Spleen (tissue), 7 donors: Measurements from ENCODE around the gene SNX22.

ENCODE experiments used
- CTCF ChIP-seq, 11 experiments: fragments of 200-600 bp in 7 of 11; fragments of 450-650 bp in 4 of 11; sonication (generic) in 4 of 11; IDR thresholded peaks in 8 of 11; conservative IDR thresholded peaks in 3 of 11; 1 replicate in 7 of 11; 2 replicates in 4 of 11; pipeline versions ENCODE4 v1.4.0 to v1.8.0; 2016 to 2021; ENCODE audit warnings: antibody characterized with exemption in 11 of 11, inconsistent platforms in 4 of 11, mild to moderate bottlenecking in 1 of 11
- POLR2A ChIP-seq, 3 donors: fragments of 450-650 bp; IDR thresholded peaks; one replicate each; pipeline ENCODE4 v1.5.1; 2017; ENCODE audit warnings: antibody characterized with exemption in 3 of 3, mild to moderate bottlenecking in 1 of 3
- POLR2AphosphoS5 ChIP-seq, 3 donors: sonication (generic); formaldehyde crosslinking; IDR thresholded peaks; one replicate each; pipeline ENCODE4 v1.5.1; 2017; ENCODE audit warnings: antibody characterized with exemption in 3 of 3
- donor health status: DM: no; HTN: no; CAD: no; lungs with moderate emphysema.
- donor health status: DM: no; HTN: no; CAD: no.
- donor health status: DM: no; HTN: no; CAD: no.

DNA sequence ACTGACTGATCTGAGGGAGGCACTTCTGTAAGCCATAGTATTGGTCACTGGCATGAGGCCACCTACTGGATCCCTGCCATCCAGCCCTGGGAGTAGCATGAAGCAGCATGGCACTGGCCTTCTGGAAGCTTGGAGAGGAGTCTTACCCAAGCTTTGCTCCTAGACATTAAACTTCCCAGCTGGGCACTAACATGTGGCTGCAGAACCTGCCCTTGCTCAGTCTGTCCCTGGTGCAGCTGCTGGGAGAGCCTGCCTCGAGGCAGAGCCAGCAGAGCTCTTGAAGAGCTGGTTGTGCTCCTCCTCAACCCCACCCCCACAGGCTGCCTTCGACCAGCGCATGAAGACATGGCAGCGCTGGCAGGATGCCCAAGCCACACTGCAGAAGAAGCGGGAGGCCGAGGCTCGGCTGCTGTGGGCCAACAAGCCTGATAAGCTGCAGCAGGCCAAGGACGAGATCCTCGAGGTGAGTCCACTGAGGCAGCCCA, 17.1 kb upstream of the SNX22 start:
- TF ChIP-seq POLR2AphosphoS5 (IDR thresholded peaks at IDR 0.05) (peak in 2 of 3 donors; percentile 49 to 71), CTCF (IDR thresholded peaks at IDR 0.05 in 8 of 11, conservative IDR thresholded peaks at IDR 0.05 in 3 of 11) (no peak), POLR2A (IDR thresholded peaks at IDR 0.05) (no peak)
